GM21526 (cell line): Measurements from ENCODE around the gene HTR3B.
"Not testable (repeated sequence)": the region's sequence is repeated elsewhere in the genome, so short reads cannot be mapped to it uniquely, and the experiment has no call there.

Experiments used
- ATAC-seq: cut with Tn5 transposase; IDR thresholded peaks from one replicate; pipeline ENCODE4 v1.9.1; 2021; ENCODE audit warnings: moderate library complexity; ENCODE audit not compliant: unreplicated experiment, low FRiP score

The HTR3B gene

GRCh38 chr11:113935858-113936257 lies 31.3 kb downstream of the HTR3B start:
- no peak for ATAC-seq

- no peak for ATAC-seq
These were observed 33.3 kb downstream of the HTR3B start for GRCh38 chr11:113937918-113938317.

GRCh38 chr11:113942256-113942655 lies 37.7 kb downstream of the HTR3B start:
- ATAC-seq = no peak

DNA sequence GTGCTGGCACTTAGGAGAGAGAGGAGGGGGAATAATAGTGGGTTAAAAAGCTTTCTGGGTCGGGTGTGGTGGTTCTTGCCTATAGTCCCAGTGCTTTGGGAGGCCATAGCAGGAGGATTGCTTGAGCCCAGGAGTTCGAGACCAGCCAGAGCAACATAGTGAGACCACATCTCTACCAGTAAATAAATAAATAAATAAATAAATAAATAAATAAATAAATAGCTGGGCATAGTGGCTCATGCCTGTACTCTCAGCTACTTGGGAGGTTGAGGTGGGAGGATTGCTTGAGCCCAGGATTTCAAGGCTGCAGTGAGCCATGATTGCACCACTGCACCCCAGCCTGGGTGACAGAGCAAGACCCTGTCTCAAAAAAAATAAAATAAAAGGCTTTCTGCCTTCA lies 41.6 kb downstream of the HTR3B start:
- not testable (repeated sequence) for ATAC-seq

DNA sequence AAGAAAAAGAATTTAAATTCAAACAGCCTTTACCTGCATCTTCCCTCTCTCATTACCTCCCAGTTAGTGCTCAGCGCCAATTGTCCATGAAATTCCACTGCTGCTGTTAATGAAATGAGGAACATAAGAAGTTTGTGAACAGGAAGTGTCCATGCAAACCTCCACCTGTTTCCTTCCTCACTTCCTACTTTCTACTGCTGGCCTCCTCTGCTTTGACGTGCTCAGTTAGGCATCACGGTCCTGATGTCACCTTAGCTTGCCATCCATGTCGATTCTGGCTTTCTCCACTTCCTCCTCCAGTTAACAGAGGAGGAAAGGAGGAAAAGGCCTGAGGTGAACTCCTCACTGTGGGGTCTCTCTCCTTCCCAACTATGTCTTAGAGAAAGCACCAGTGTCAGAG lies 43.4 kb downstream of the HTR3B start:
- no peak for ATAC-seq

- no peak for ATAC-seq
These were observed 45.3 kb downstream of the HTR3B start for GRCh38 chr11:113949891-113950290.

- ATAC-seq = no peak
These were observed 46.9 kb downstream of the HTR3B start for GRCh38 chr11:113951537-113951936.

DNA sequence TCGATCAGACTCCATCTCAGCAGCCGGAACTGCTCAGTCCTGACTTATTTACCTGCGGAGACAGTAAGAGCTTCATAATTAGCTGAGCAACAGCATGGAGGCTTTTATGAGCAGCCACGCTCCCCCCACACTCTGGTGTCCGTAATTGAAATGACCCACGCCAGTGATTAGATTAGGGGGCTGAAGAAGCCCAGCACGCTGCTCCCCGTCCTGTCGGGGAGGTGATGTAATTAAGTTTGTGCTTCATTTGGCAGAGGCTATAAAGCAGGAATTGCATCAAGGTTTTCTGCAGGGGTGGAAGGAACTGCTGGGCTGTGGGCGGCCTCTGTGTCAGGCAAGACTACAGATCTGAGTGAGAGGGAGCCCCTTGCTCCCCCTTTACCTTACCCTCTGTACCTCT lies 47.5 kb downstream of the HTR3B start:
- ATAC-seq = no peak

DNA sequence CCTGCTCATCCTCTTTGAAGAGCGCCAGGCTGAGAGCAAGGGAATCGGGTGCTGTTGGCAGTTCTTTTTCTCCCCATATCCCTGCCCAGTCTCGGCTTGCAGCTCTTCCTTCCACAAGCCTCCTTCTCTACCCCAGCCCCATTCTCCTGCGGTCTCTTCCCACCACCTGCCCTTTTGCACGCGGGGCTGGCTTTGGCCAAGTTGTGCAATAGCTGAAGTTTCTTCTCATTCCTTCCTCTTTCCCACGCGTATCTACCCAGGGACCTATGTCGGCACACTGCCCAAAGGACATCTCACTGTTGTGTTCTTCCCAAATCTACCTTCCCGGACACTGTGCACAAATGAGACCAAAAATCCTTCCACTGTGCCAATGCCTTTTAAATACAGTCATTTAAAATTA lies 48.0 kb downstream of the HTR3B start:
- no peak for ATAC-seq

DNA sequence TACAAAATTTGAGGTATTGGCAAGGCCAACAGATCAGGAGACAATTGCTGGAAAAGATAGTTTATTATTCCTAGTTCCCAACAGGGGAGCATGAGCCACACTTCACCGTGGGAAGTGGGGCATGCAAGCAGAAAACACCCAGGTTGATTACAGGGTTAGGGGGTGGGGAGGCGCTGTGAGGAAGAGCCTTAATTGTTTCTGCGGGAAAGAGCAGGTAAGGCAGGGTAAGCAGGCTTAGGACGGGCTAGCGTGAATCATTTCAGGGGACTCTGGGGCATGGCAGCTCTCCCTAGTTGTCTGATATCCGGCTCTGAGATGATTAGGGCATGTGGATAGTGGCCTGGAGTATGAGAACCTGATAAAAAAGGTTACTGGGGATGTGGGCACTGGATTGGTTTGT lies 49.6 kb downstream of the HTR3B start:
- ATAC-seq = no peak

DNA sequence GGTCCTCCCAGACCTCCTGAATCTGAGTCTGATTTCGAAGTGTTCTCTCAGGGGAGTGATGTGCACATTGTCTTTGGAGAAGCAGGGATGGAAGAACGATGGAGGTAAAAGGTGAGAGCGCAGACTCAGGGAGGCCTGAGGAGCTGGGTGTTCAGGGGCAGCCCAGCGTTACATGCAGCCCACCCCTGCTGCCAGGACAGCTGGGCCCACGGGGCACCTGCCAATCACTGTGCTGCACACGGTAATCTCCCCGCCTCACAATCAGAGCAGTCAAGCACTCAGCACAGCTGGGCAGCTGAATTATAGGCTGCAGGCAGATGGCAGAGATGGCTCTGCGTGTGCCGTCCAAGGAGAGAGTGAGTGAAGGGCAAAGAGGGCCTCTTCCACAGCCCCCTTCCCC lies 52.4 kb downstream of the HTR3B start:
- ATAC-seq = no peak

DNA sequence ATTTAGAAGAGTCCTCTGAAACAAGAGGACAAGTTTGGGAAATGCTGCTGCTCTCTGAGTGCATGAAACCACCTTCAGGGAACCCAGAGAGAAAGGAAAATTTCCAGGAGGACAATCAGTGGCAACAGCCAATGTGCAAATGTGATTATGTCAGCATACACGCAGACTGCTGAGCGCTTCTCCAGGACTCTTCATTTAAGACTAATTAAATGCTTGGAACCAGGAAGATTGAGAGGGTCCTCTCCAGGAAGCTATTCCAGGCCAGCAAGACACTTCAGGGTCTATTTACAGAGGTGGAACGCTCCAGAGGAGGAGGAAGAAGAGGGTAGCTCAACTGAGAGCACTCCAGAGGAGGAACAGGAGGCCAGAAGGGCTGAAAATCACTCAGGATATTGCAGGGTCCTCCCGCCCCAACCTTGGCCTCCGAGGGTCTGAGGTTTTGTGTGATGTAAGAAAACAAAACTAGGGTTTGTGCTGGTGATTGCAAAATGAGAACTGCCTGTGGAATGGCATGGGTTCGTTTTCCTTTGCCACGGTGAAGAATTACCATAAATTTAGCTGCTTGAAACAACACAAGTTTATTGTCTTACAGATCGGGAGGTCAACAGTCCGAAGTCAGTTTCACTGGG lies 56.2 kb downstream of the HTR3B start:
- no peak for ATAC-seq

- ATAC-seq = no peak
These were observed 62.8 kb downstream of the HTR3B start for GRCh38 chr11:113967361-113967760.

GRCh38 chr11:113971506-113972195 lies 67.1 kb downstream of the HTR3B start:
- no peak for ATAC-seq

GRCh38 chr11:113974741-113975470 lies 70.3 kb downstream of the HTR3B start, which contains the start of gene HTR3A:
HTR3A (plus strand) TSS chr11:113975108; CDS start chr11:113975326, 218 bp downstream.
- no peak for ATAC-seq

- ATAC-seq = no peak
These were observed 72.5 kb downstream of the HTR3B start for GRCh38 chr11:113977071-113977490.

DNA sequence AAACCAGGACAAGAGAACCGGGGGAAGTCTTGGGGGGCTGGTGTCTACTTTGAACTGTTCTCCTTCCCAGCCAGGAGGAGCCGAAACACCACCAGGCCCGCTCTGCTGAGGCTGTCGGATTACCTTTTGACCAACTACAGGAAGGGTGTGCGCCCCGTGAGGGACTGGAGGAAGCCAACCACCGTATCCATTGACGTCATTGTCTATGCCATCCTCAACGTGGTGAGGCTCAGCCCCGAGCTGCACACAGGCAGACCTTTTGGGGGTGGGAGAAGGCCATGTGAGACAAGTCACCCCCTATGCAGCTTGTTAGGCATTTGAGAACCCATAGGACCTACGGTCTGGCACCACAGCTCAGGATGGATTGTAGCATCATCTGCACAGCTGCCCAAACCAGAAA lies 73.1 kb downstream of the HTR3B start:
- no peak for ATAC-seq

DNA sequence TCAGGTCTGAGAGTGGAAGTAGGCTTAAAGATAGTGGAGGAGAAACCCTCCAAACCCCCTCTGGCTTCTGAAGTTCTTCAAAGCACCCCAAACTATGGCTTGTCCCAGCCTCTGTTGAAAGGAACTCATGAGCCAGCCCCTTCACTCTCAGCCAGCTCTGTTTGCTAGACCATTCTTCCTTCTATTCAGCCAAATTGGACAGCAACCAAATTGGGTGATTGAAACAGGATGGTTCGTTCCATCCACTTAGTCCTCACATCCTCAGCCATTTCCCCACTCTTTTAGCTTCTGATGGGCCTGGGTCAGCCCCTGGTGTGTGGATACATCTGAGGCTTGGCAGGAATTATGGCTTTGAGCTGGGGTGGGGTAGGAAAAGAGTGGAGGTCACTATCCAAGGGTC lies 74.8 kb downstream of the HTR3B start:
- ATAC-seq = no peak

- ATAC-seq = no peak
These were observed 76.2 kb downstream of the HTR3B start for GRCh38 chr11:113980785-113981184.

GRCh38 chr11:113982306-113982705 lies 77.7 kb downstream of the HTR3B start:
- ATAC-seq = no peak

- ATAC-seq = no peak
These were observed 80.2 kb downstream of the HTR3B start for GRCh38 chr11:113984781-113985180.

DNA sequence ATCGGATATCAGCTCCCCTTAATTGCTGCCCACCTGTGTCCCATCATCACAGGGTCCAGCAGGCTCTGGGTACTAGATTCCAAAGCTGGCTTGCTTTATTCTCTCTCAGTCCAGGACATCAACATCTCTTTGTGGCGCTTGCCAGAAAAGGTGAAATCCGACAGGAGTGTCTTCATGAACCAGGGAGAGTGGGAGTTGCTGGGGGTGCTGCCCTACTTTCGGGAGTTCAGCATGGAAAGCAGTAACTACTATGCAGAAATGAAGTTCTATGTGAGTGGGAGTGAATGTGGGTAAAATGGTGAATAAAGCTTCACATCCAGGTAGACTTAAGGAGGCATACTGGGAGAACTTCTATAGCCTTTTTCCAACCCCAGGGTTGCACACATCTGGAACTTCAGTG lies 81.3 kb downstream of the HTR3B start:
- ATAC-seq = no peak
